HUES48 (cell line): ENCODE results near the gene NANS.
"Not testable (repeated sequence)": the region's sequence is repeated elsewhere in the genome, so short reads cannot be mapped to it uniquely, and the experiment has no call there.

Experiments used
- H3K27ac ChIP-seq: one replicate; pipeline ENCODE4 v1.7.0; 2013; ENCODE audit warnings: low read depth, low read length, inconsistent platforms
- H3K27me3 ChIP-seq: 2 replicates; pipeline ENCODE4 v1.6.1; 2013; ENCODE audit warnings: mild to moderate bottlenecking, low read length; ENCODE audit not compliant: control insufficient read depth, insufficient read depth
- H3K36me3 ChIP-seq: 2 replicates; pipeline ENCODE4 v1.6.1; 2013; ENCODE audit warnings: low read length; ENCODE audit not compliant: control insufficient read depth, insufficient read depth
- H3K4me1 ChIP-seq: 2 replicates; pipeline ENCODE4 v1.6.1; 2013; ENCODE audit warnings: mild to moderate bottlenecking, low read length; ENCODE audit not compliant: control insufficient read depth, insufficient read depth
- H3K4me3 ChIP-seq: 2 replicates; pipeline ENCODE4 v1.5.1; 2013; ENCODE audit warnings: mild to moderate bottlenecking, low read depth, low read length
- H3K9ac ChIP-seq: 2 replicates; pipeline ENCODE4 v1.6.1; 2013; ENCODE audit warnings: mild to moderate bottlenecking, low read depth, low read length, moderate library complexity
- H3K9me3 ChIP-seq: 2 replicates; pipeline ENCODE4 v1.6.1; 2013; ENCODE audit warnings: low read length; ENCODE audit not compliant: control insufficient read depth, insufficient read depth

The NANS gene

DNA sequence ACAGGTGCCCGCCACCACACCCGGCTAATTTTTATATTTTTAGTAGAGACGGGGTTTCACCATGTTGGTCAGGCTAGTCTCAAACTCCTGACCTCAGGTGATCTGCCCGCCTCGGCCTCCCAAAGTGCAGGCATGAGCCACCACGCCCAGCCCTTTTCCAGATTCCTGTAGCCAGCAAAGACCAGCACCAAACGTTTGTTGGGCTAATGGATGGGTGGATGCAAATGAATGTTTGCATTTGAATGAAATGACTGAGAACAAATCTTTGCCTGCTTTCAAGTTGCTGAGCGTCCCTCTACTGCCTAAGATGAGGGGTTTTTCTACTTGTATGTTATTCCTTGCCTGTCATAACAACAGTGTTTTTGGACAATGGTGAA, 20.0 kb downstream of the NANS start:
- H3K4me3 ChIP-seq, H3K9ac ChIP-seq, H3K27me3 ChIP-seq, H3K9me3 ChIP-seq: not testable (repeated sequence)
- Histone ChIP-seq H3K4me1 (peaks cover 18% of the 10 kb centered on the region), H3K36me3 (peaks cover 26% of the 10 kb centered on the region), H3K27ac (peak overlapping the region; percentile 12)

GRCh38 chr9:98078895-98079294, 22.4 kb downstream of the NANS start:
- H3K9me3 ChIP-seq, result no peaks in the 10 kb centered on the region
- no peak overlapping the region for H3K27ac ChIP-seq
- no peaks in the 10 kb centered on the region for H3K27me3 ChIP-seq
- H3K4me1 ChIP-seq, result peaks cover 18% of the 10 kb centered on the region
- H3K36me3 ChIP-seq, result peaks cover 49% of the 10 kb centered on the region
- H3K9ac ChIP-seq, result no peak overlapping the region
- H3K4me3 ChIP-seq, result no peak overlapping the region

- Histone ChIP-seq H3K27ac (no peak overlapping the region), H3K9me3 (no peaks in the 10 kb centered on the region), H3K4me3 (no peak overlapping the region), H3K9ac (no peak overlapping the region), H3K4me1 (peaks cover 12% of the 10 kb centered on the region), H3K36me3 (peaks cover 53% of the 10 kb centered on the region), H3K27me3 (no peaks in the 10 kb centered on the region)
Observed at GRCh38 chr9:98080326-98080725, 23.8 kb downstream of the NANS start.

DNA sequence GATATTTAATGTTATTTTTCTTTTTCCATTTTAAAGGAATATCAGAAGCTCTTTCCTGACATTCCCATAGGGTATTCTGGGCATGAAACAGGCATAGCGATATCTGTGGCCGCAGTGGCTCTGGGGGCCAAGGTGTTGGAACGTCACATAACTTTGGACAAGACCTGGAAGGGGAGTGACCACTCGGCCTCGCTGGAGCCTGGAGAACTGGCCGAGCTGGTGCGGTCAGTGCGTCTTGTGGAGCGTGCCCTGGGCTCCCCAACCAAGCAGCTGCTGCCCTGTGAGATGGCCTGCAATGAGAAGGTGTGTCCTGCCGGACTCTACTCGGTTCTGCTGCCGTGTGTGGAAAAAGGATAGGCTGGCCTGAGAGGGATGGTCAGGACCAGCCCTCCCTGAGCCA, 24.2 kb downstream of the NANS start:
- Histone ChIP-seq H3K9me3 (no peaks in the 10 kb centered on the region), H3K36me3 (peaks cover 53% of the 10 kb centered on the region), H3K27ac (no peak overlapping the region), H3K27me3 (no peaks in the 10 kb centered on the region), H3K4me3 (no peak overlapping the region), H3K4me1 (peaks cover 10% of the 10 kb centered on the region), H3K9ac (no peak overlapping the region)

DNA sequence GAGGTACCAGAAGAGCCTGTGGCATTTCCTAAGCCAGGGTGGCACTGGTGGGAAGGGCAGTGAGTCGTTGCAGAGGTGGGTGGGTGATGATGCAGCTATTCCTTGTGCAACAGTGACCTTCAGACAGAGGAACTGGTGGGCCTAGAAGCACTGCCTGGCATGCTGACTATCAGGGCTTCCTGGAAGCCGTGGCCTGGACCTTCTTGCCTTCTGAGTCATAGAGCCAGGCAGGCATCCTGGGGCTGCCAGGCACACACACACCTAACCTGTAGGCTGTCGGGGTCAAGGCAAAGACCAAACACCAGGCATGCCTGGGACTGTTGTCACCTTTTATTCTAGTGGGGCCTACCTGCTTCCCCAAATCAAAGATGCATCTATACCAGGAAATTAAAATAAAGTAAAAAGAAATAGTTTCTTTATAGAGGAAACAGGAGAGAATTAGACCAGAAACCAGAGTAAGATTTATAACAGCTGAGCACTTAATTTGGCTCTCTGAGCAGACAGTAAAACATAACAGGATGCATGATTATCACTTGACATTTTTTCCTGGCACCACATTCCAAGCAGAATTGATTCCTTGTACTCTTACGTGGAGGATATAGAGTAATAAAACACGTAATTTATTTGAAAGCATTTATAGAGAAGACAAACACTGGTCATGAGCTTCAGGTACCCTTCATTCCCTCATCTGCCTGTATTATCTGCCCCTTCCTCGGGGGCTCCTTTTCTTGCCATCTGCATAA, 25.1 kb downstream of the NANS start:
- Histone ChIP-seq H3K9me3 (no peaks in the 10 kb centered on the region), H3K4me1 (peaks cover 12% of the 10 kb centered on the region), H3K36me3 (peaks cover 53% of the 10 kb centered on the region), H3K27me3 (no peaks in the 10 kb centered on the region), H3K9ac (no peak overlapping the region), H3K27ac (no peak overlapping the region), H3K4me3 (no peak overlapping the region)

DNA sequence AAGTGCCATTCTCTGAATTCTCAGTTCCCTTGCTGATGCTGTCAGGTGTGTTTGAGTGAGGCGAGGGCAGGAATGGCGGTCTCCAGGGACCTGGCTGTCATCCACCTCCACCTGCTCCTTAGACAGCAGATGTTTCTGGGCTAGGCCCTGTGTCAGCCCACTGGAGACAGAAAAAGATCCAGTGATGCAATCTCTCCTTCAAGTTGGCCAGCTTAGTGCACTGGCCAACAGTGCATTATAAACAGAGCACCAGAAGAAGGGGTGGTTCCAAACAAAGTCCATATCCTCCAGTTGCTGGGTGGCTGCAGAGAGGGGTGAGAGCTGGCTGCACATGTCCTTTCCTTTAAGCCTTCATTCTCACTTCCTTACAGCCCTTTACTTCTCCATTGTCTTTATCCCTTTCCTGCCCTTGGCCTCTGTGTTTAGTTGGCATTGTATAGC, 26.5 kb downstream of the NANS start:
- Histone ChIP-seq H3K27me3 (no peaks in the 10 kb centered on the region), H3K27ac (no peak overlapping the region), H3K4me1 (peaks cover 19% of the 10 kb centered on the region), H3K36me3 (peaks cover 48% of the 10 kb centered on the region), H3K4me3 (no peak overlapping the region), H3K9ac (no peak overlapping the region), H3K9me3 (no peaks in the 10 kb centered on the region)

DNA sequence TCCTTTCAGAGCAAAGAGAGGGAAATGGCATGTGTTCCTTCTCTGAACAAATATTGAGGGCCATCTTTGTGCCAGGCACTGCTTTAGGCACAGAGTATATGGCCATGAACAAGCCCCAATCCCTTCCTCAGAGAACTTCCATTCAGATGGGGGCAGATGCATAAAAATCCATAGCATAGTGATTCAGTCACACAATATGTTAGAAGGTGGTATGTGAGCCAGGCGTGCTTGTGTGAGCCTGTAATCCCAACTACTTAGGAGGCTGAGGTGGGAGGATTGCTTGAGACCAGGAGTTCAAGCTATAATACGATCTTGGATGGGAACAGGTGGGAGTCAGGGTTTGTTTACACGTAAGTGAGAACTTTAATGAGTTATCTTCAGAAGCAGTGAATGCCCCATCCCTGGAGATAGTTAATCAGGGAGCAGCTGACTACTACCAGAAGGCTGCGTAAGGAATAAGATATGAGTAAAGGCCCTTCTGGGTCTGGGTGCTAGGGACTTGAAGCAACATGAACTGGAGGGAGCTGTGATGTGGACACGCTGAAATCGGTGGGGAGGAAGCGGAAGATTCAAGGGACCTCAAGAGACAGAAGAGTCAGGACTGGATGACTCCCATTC, 27.1 kb downstream of the NANS start:
- Histone ChIP-seq H3K27ac (no peak overlapping the region), H3K9ac (no peak overlapping the region), H3K4me3 (no peak overlapping the region), H3K27me3 (no peaks in the 10 kb centered on the region), H3K9me3 (no peaks in the 10 kb centered on the region), H3K4me1 (peaks cover 19% of the 10 kb centered on the region), H3K36me3 (peaks cover 45% of the 10 kb centered on the region)

DNA sequence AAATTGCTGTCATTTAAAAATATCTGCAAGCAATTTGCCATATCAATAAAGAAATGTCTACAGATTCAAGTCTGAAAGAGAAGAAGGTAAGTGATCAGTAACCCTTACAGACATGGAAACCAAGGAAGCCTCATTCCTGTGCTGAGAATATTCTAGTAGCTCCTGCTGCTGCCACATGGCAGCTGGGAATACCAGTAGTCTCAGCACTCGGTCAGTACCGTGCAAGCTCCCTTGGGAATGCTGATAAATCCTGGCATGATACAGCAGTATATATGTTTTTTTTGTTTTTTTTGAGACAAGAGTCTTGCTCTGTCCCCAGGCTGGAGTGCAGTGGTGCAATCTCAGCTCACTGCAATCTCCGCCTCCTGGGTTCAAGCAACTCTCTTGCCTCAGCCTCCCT, 27.9 kb downstream of the NANS start:
- Histone ChIP-seq H3K4me1 (peaks cover 21% of the 10 kb centered on the region), H3K27ac (no peak overlapping the region), H3K4me3 (no peak overlapping the region), H3K9ac (no peak overlapping the region), H3K27me3 (no peaks in the 10 kb centered on the region), H3K36me3 (peaks cover 45% of the 10 kb centered on the region), H3K9me3 (no peaks in the 10 kb centered on the region)

- Histone ChIP-seq H3K27me3 (no peaks in the 10 kb centered on the region), H3K9me3 (no peaks in the 10 kb centered on the region), H3K27ac (no peak overlapping the region), H3K4me1 (peaks cover 28% of the 10 kb centered on the region), H3K36me3 (peaks cover 42% of the 10 kb centered on the region), H3K4me3 (no peak overlapping the region), H3K9ac (no peak overlapping the region)
Observed at GRCh38 chr9:98085058-98085457, 28.5 kb downstream of the NANS start.

DNA sequence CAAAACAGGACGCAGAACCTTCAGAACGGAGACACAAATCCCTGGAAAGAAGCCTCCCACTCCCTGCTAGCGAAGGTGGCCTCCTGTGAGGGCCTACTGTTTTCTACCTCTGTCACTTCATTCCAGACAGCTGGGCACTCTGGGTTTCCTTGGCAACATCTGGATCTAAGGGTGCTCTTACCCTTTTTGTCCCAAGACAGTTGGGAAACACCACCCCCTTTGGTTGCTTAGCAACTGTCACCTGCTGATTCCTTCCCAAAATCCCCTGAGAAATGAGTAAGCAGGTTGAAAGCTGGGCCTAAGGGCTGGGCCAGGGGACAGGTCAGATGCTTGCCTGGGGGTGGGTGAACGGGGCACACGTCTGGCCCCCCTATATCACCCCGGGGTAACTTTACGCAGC, 29.4 kb downstream of the NANS start:
- Histone ChIP-seq H3K27me3 (no peaks in the 10 kb centered on the region), H3K36me3 (peaks cover 33% of the 10 kb centered on the region), H3K9ac (no peak overlapping the region), H3K4me1 (peaks cover 32% of the 10 kb centered on the region), H3K27ac (peak overlapping the region; percentile 36), H3K4me3 (no peak overlapping the region), H3K9me3 (no peaks in the 10 kb centered on the region)

DNA sequence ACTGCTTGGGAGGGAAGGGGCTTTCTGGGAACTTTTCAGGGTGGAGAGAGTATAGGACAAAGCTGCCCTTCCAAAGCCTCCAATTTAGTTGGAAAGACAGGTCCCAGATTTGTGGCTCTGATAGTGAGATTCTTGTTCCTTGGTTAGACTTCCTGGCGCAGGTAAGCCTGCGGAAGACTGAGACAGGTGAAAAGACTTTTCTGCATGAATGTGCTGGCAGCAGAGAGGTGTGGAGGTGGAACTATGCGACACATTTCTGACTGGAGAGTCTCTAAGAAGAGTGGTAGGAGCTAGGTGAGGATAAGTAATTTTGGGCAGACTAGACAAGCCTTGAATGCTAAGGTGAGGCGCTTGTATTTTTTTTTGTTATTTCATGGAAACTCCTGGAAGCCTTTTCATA, 29.9 kb downstream of the NANS start:
- Histone ChIP-seq H3K27ac (peak overlapping the region; percentile 36), H3K4me1 (peaks cover 37% of the 10 kb centered on the region), H3K9ac (no peak overlapping the region), H3K4me3 (no peak overlapping the region), H3K27me3 (no peaks in the 10 kb centered on the region), H3K36me3 (peaks cover 28% of the 10 kb centered on the region), H3K9me3 (no peaks in the 10 kb centered on the region)
